ENCODE data around the gene NLRP1.

Gene NLRP1

GRCh38 chr17:5466295-5466694 lies 118.0 kb downstream of the NLRP1 start:
- FAIRE-seq = no peak

- FAIRE-seq = no peak
Measured at GRCh38 chr17:5464717-5465507, 119.4 kb downstream of the NLRP1 start.
